GM18520 (cell line): Measurements from ENCODE around the gene MYH16.
"Not testable (repeated sequence)": the region's sequence is repeated elsewhere in the genome, so short reads cannot be mapped to it uniquely, and the experiment has no call there.

Source experiments
- ATAC-seq: cut with Tn5 transposase; IDR thresholded peaks from one replicate; pipeline ENCODE4 v1.9.1; 2021; ENCODE audit not compliant: unreplicated experiment

Gene MYH16

GRCh38 chr7:99257675-99258074 is 15.0 kb upstream of the MYH16 start:
- no peak for ATAC-seq

- no peak for ATAC-seq
Observed at GRCh38 chr7:99258501-99258900, 14.1 kb upstream of the MYH16 start.

GRCh38 chr7:99260395-99260794 is 12.2 kb upstream of the MYH16 start:
- ATAC-seq: no peak

- no peak for ATAC-seq
Observed at GRCh38 chr7:99261646-99262045, 11.0 kb upstream of the MYH16 start.

GRCh38 chr7:99265848-99266480 is 6.7 kb upstream of the MYH16 start:
- no peak for ATAC-seq

- no peak for ATAC-seq
Observed at GRCh38 chr7:99267481-99267840, 5.2 kb upstream of the MYH16 start.

- ATAC-seq: no peak
Observed at GRCh38 chr7:99267841-99268576, 4.6 kb upstream of the MYH16 start.

GRCh38 chr7:99268577-99268908 is 4.1 kb upstream of the MYH16 start:
- ATAC-seq: no peak

- ATAC-seq: no peak
Observed at GRCh38 chr7:99270702-99271101, 1.9 kb upstream of the MYH16 start.

- ATAC-seq: not testable (repeated sequence)
Observed at GRCh38 chr7:99273561-99273960, 922 bp downstream of the MYH16 start.

GRCh38 chr7:99274908-99275307 is 2.3 kb downstream of the MYH16 start:
- not testable (repeated sequence) for ATAC-seq

- ATAC-seq: no peak
Observed at GRCh38 chr7:99275496-99275895, 2.9 kb downstream of the MYH16 start.

GRCh38 chr7:99278180-99278579 is 5.5 kb downstream of the MYH16 start:
- no peak for ATAC-seq

GRCh38 chr7:99284165-99284564 is 11.5 kb downstream of the MYH16 start:
- ATAC-seq: not testable (repeated sequence)

GRCh38 chr7:99287779-99288534 is 15.3 kb downstream of the MYH16 start:
- ATAC-seq: no peak

- no peak for ATAC-seq
Observed at GRCh38 chr7:99289185-99289584, 16.5 kb downstream of the MYH16 start.

GRCh38 chr7:99290148-99290547 is 17.5 kb downstream of the MYH16 start:
- not testable (repeated sequence) for ATAC-seq

- no peak for ATAC-seq
Observed at GRCh38 chr7:99290980-99291607, 18.5 kb downstream of the MYH16 start.

GRCh38 chr7:99292127-99292526 is 19.5 kb downstream of the MYH16 start:
- ATAC-seq: no peak

- no peak for ATAC-seq
Observed at GRCh38 chr7:99293167-99293566, 20.5 kb downstream of the MYH16 start.

GRCh38 chr7:99293650-99294049 is 21.0 kb downstream of the MYH16 start:
- no peak for ATAC-seq

- no peak for ATAC-seq
Observed at GRCh38 chr7:99296471-99296870, 23.8 kb downstream of the MYH16 start.
